HG03039 (cell line): ENCODE measurements around the gene HDX.
"Not testable (repeated sequence)": the region's sequence is repeated elsewhere in the genome, so short reads cannot be mapped to it uniquely, and the experiment has no call there.

Experiments used
- ATAC-seq: cut with Tn5 transposase; IDR thresholded peaks from one replicate; pipeline ENCODE4 v1.9.1; 2021; ENCODE audit warnings: mild to moderate bottlenecking, moderate library complexity; ENCODE audit not compliant: unreplicated experiment

Gene HDX

GRCh38 chrX:84340968-84341367, 161.3 kb downstream of the HDX start:
- ATAC-seq, result no peak

DNA sequence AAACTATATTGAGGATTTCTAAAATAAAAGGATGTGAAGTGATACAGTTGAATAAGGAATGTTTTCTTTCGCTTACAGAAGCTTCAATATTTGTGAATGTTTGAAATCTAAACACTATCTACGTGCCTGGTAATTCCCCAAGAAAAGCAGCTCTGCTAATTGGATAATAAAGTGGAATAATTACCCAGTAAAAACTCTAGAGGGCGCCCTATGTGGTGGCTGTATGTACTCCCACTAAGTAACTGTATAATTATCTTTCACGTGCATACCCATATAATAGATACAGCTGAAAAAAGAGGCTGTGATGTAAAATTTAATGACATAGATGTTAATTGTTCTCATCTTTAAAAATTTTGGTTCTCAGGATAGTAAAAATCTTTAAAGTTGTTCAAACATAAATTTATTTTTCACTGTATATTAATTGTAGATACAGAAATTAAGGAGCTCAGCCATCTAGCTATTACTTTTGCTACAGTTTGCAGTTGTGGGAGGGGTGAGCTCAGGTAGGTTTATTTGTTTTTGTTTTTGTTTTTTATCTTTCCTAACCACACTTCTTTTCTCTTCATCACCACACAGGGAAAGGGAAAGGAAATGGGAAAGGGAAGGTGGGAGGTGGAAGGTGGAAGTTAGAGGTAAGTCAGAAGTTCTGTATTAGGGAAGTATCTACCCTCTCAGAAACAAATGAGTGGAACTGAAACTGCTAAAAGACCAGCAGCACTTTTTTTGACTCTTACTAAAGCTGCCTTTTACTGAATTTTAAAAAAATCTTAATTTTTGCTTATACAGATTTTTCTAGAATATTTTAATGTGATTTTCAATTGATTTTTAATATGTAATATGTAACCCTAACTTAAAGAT, 162.5 kb downstream of the HDX start:
- peak; percentile 77 for ATAC-seq

DNA sequence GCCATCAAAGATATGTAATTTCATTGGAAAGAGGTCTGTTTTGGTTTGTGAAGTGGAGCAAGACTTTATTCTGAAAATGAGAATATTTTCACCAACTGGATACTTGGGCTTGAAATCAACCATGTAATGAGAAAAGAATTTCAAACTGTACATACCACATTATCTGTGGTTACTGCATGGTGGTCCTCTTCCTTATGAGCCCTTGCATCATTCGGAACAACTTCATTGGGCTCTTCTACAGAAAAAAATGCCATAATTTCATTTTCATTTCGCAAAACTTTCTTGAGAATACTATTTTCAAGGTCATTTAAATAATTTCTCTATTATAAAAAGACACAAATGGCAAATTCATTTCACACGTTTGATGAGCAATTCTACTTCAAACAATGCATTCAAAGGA, 165.6 kb downstream of the HDX start:
- no peak for ATAC-seq

DNA sequence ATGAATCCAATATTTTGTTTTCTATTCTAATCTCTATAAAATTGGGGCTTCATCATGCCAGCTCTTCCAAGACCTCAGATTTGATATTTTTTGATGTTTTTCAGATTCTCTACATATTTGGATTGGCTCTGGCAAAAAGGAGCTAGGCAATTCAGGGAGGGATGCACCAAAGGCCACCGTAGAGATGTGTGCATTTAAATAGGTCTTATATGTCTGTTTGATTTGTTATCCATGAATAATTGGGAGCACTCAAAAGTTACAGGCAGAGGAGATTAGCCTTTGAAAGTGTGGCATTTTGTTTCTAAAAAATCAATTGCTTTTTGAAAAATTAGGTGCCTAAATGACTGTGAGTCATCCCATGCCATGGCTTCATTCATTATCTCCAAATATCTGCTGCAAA, 167.1 kb downstream of the HDX start:
- ATAC-seq, result no peak

DNA sequence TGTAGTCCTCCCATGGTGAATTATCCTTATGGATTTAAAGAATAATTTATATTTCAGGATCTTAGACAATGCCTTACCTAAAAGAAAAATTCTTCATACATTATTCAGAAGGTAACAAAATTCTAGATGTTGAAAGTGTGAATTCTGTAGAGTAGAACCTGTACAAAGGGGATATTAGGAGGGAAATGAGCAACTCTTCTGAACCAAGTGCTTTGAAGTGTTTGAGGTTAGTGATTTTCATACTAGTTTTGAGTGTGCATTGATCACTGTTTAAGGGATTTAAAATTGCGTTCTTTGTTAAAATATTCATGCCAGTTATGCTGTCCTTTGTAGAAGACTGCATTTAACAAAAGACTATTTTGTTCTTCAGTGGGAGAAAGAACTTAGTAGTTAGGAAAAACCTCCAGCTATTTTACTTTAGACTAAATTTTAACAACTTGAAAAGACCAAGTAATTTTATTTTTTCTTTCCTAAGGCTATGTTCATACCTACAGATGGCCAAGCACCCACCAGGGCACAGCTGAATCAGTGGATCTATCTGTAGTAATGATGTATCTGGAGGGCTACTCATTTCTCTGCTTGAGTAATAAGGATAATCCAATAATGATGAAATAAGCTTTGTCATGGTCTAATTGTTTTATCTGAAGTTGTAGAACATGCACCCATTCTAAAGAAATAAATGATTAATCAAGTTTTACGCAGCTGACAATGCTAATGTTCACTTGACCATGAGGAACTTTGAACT, 180.0 kb downstream of the HDX start:
- ATAC-seq, result no peak

DNA sequence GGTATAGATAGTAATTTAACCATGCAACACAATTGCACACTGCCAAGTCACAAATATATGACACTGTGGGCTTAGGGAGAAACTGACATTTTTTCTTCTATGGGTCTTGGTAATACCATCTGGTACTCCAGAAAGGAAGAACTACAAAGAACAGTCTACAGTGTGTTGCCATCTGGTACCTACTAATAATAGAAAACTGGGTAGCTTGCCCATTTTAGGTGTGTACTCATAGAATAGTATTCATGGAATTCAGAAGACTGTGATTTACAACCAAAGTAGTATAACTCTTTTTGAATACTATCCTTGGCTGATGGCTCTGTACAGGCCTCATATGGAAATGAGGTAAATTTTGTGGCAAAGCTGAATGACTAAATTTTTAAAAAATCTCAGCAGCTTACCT, 181.6 kb downstream of the HDX start:
- ATAC-seq, result no peak

GRCh38 chrX:84320023-84320422, 182.2 kb downstream of the HDX start:
- no peak for ATAC-seq

- no peak for ATAC-seq
These were observed 183.6 kb downstream of the HDX start for GRCh38 chrX:84318661-84319060.

DNA sequence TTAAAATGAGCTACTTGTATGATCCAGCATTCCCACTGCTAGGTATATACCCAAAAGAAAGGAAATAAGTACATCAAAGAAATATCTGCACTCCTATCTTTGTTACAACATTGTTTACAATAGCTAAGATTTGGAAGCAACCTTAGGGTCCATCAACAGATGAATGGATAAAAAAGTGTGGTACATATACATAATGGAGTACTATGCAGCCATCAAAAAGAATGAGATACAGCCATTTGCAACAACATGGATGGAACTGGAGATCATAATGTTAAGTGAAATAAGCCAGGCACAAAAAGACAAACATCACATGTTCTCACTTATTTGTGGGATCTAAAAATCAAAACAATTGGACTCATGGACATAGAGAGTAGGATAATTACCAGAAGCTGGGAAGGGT, 186.3 kb downstream of the HDX start:
- not testable (repeated sequence) for ATAC-seq
